ENCODE data around the gene ZNF440.

GRCh38 chr19:11860721-11861120, 46.6 kb downstream of the ZNF440 start:
- TF ChIP-seq CTCF (conservative IDR thresholded peaks at IDR 0.05 in 1 of 2, IDR thresholded peaks at IDR 0.05 in 1 of 2; ENCODE audit: low read depth in 1 of 2, low read length in 2 of 2): no peak
- TF ChIP-seq EZH2 (IDR thresholded peaks at IDR 0.05; ENCODE audit: low read length, missing control alignments): no peak

Measured in fibroblast of lung (primary cell).